Thyroid gland (tissue), 4 donors: ENCODE measurements around the gene KCND1.

Experiments
- POLR2A ChIP-seq, 2 donors: fragments of 450-650 bp; IDR thresholded peaks; one replicate each; pipeline ENCODE4 v1.6.1; 2017; ENCODE audit warnings: antibody characterized with exemption in 2 of 2, mild to moderate bottlenecking in 2 of 2, moderate library complexity in 1 of 2
- TF ChIP-seq, protein P1 (sequence below), 6 experiments: fragments of 200-600 bp in 3 of 6; fragments of 450-650 bp in 3 of 6; sonication (generic) in 3 of 6; IDR thresholded peaks; one replicate each; pipeline ENCODE4 v1.5.1; 2016 to 2019; ENCODE audit warnings: antibody characterized with exemption in 6 of 6, mild to moderate bottlenecking in 2 of 6, inconsistent platforms in 1 of 6, moderate library complexity in 1 of 6

DNA sequence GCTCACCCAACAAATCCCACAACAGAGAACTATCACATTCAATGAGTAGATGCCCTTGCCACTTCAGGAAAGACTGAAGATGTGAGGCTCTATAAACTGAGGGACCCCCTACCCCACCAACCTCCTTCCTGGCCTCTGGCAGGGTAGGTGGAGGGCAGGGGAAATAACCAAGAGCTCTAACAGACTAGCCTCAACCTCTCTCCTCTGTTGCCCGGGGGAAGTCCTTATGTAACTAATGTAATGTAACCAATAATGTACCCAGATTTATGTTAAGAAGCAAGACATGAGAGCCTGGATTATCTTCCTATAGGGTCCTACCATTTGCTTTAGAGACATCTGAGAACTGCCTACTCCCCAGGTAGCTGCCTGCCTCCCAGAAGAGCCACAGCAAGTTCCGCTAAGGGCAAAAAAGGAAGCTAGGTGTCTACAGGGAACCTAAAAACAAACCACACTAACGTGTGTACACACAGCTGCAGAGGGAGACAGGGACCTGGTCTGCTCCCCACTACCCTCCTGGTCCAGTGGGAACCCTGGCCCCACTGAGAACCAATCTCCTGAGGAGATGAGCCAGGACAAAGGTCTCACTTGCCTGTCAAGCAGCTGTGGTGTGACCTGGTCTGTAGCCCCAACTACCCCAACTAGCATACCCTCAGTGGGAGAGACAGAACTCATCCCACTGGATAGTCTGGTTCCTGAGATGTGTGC lies 32.0 kb downstream of the KCND1 start:
- TF ChIP-seq, protein P1, sequence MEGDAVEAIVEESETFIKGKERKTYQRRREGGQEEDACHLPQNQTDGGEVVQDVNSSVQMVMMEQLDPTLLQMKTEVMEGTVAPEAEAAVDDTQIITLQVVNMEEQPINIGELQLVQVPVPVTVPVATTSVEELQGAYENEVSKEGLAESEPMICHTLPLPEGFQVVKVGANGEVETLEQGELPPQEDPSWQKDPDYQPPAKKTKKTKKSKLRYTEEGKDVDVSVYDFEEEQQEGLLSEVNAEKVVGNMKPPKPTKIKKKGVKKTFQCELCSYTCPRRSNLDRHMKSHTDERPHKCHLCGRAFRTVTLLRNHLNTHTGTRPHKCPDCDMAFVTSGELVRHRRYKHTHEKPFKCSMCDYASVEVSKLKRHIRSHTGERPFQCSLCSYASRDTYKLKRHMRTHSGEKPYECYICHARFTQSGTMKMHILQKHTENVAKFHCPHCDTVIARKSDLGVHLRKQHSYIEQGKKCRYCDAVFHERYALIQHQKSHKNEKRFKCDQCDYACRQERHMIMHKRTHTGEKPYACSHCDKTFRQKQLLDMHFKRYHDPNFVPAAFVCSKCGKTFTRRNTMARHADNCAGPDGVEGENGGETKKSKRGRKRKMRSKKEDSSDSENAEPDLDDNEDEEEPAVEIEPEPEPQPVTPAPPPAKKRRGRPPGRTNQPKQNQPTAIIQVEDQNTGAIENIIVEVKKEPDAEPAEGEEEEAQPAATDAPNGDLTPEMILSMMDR (IDR thresholded peaks at IDR 0.05): no peak
- no peak for TF ChIP-seq POLR2A (IDR thresholded peaks at IDR 0.05)
